ENCODE data around the gene SURF2.
A peak's percentile ranks its signal among the peaks of the same experiment; 100 is the strongest.

SURF2 gene

DNA sequence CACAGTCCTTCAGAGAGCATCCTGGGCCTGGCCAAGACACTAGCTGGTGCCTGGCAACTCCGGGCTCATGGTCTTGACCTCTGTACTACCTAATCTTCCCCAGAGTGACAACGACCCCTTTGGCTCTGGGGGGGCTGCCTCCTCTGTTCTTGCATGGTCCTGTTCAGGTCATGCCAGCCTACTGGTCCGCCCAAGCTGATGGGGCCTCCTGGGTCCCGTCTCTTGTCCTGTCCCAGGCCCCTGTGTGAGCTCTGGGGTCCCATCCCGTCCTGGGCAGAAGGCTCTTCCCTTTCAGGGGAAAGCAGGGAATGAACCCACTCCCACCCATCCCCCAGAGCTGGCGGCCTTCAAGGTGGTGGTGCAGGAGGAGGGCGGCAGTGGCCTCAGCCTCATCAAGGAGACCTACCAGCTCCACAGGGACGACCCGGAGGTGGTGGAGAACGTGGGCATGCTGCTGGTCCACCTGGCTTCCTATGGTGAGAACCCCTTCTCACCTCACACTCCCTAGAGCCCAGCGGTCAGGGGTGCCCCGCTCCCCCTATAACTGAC lies 48.2 kb downstream of the SURF2 start:
- DNase-seq = no peak

DNA sequence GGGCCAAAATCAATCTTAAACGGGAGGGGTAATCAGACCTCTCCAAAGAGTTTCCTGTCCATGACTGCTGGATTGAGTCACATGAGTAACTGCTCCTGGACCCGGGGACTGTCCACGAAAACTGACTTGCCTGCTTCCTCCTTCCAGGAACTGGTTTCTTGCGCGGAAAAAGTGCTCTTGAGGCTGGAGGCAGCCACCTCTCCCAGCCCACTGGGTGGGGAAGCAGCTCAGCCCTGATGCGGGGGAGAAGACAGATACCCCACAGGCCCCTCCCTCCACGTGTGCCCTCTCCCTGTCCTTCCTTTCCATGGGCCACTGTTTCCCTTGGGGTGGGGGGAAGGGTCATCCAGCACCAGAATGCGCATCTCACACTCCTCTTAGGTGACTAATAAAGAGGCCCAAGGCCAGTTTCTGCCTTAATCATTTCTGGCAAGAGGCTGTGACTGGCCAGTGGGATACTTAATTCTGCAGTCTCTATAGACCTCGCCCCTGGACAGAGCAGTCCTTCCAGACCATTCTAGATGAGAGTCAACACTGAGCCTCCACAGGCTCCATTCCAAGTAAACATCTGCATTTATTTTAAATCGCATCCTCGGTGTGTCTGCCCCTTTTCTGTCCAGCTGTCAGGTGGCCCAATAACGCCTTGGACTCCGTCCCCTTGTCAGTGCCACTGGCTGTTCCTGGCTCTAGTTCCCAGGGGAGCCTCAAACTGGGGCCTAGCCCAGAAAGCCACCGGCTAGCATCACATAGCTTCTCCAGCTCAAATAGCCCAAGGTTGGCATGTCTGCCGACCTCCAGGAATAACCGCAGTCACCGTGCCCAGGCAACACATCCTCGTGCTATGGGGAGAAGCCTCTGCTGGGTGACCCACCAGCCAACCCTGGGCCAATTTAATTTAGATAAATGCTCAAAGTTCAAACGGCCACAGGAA lies 49.4 kb downstream of the SURF2 start:
- no peak for DNase-seq

DNA sequence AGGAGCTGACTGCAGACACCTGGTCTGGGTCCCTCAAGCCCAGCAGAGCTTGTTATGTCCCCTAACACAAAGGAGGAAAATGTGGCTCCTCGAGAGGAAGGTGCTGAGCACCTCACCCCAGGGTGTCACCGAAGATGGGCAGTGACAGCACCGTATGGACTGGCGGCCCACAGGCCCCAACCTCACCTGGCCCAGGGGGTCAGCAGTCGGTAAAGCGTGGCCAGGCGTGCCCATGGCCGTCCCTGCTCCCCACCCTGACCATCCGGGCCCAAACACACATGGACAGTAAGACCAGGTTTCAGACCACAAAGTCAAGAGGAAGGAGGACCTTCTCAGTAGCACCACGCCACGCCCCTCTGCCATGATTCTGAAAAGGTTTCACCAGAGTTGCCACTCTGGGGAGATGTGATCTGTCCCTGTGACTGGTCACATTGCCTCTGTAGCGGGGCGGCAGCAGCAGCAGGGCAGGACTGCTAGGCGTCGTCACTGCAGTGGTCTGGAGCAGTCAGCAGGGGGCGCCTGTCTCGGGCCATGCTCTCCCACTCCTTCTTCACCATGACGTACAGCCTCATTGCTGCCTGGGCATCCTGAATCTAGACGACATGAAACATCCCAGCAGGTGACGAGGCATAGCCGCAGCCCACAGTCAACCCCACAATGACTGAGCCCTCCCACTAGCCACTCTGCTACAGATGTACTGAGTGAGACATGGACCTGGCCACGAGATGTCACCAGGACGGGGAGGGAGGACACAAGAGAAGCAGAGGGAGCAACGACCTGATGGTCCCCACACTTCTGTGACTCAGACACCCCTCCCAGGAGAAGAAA lies 50.3 kb downstream of the SURF2 start:
- DNase-seq = peak; percentile 24

DNA sequence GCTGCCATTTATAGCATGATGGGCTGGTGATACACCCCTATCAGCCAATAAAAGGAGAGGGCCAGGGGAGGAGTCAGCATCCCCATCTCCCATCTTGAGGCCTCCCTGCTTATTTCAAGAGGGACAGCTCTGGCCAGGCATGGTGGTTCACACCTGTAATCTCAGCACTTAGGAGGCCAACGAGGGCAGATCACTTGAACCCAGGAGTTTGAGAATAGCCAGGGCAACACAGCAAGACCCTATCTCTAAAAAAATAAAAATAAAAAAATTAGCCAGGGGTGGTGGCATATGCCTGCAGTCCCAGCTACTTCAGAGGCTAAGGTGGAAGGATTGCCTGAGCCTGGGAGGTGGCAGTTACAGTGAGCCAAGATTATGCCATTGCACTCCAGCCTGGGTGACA lies 51.7 kb downstream of the SURF2 start:
- no peak for DNase-seq

Data from NCI-H510A (cell line).